Cardiac fibroblast (primary cell): ENCODE data around the gene ATG4C.

Experiments used
- DNase-seq, 2 donors: peaks; one replicate each; pipeline versions ENCODE4 v3.0.0 to v3.0.0-alpha.2; 2010; ENCODE audit warnings: low read depth in 2 of 2
- H3K4me3 ChIP-seq, 2 donors: replicated peaks in 1 of 2; 1 replicate in 1 of 2; 2 replicates in 1 of 2; pipeline ENCODE4 v1.5.1; 2011; ENCODE audit warnings: low read depth in 2 of 2, low read length in 2 of 2, mild to moderate bottlenecking in 2 of 2, moderate library complexity in 1 of 2
- CTCF ChIP-seq: IDR thresholded peaks from one replicate; pipeline ENCODE4 v1.5.1; 2011; ENCODE audit warnings: low read depth, mild to moderate bottlenecking, low read length, inconsistent platforms

Gene ATG4C

GRCh38 chr1:62833529-62833928 lies 49.6 kb downstream of the ATG4C start:
- DNase-seq, result no peak
- no peak for TF ChIP-seq CTCF
- H3K4me3 ChIP-seq, result no peak overlapping the region

GRCh38 chr1:62834400-62834961 lies 50.5 kb downstream of the ATG4C start:
- no peak overlapping the region for H3K4me3 ChIP-seq
- DNase-seq, result no peak
- TF ChIP-seq CTCF, result no peak

GRCh38 chr1:62836856-62837540 lies 53.1 kb downstream of the ATG4C start:
- DNase-seq, result no peak
- H3K4me3 ChIP-seq, result no peak overlapping the region
- TF ChIP-seq CTCF, result no peak

- H3K4me3 ChIP-seq, result no peak overlapping the region
- TF ChIP-seq CTCF, result no peak
- no peak for DNase-seq
Measured at GRCh38 chr1:62840555-62840954, 56.6 kb downstream of the ATG4C start.

- peak; percentile 49 for TF ChIP-seq CTCF
- no peak overlapping the region for H3K4me3 ChIP-seq
- DNase-seq, result peak; percentile 80 to 83
Measured at GRCh38 chr1:62841587-62842169, 57.7 kb downstream of the ATG4C start.

- no peak for DNase-seq
- no peak for TF ChIP-seq CTCF
- no peak overlapping the region for H3K4me3 ChIP-seq
Measured at GRCh38 chr1:62844030-62844429, 60.1 kb downstream of the ATG4C start.

GRCh38 chr1:62849031-62849430 lies 65.1 kb downstream of the ATG4C start:
- no peak for TF ChIP-seq CTCF
- H3K4me3 ChIP-seq, result no peak overlapping the region
- no peak for DNase-seq
